HG03066 (cell line): ENCODE data around the gene ODAD3.
"Not testable (repeated sequence)": the region's sequence is repeated elsewhere in the genome, so short reads cannot be mapped to it uniquely, and the experiment has no call there.

Experiments
- ATAC-seq: cut with Tn5 transposase; IDR thresholded peaks from one replicate; pipeline ENCODE4 v1.9.1; 2021; ENCODE audit warnings: low read depth; ENCODE audit not compliant: unreplicated experiment

The ODAD3 gene

GRCh38 chr19:11408591-11408990, 26.3 kb downstream of the ODAD3 start:
- no peak for ATAC-seq

GRCh38 chr19:11406703-11407236, 28.2 kb downstream of the ODAD3 start:
- not testable (repeated sequence) for ATAC-seq

DNA sequence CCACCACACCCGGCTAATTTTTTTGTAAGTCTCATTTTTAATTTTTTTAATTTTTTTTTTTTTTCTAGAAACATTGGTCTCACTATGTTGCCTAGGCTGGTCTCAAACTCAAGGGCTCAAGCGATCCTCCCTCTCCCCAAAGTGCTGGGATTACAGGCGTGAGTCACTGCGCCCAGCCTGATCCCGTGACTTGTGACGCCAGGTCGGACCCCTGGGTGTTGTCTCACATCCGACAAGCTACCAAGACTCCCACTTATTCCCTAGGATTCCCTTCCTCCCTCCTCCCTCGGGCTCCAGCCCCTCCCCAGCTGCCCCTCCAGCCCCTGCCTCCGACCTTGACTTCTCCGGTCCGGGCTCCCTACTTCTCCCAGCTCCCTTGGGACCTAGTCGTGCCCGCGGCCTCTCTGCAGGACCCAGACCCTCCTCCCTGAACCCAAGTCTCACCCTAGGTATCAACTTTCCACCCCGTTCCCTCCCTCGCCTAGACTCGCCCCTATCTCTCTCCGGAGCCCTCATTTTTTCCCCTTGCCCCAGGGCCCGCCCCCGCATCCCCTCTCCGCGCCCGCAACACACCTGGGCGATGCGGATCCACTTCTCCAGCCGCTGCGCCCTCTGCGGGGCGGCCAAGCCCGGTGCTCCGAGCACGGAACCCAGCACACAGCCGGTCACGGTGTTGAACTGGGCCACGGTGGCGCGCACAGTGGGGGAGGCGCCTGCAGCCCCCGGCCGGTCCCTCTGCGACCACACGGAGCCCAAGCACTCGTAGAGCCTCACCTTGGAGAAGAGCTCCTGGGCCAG, 28.9 kb downstream of the ODAD3 start:
- no peak for ATAC-seq

GRCh38 chr19:11404588-11405222, 30.2 kb downstream of the ODAD3 start:
- no peak for ATAC-seq

DNA sequence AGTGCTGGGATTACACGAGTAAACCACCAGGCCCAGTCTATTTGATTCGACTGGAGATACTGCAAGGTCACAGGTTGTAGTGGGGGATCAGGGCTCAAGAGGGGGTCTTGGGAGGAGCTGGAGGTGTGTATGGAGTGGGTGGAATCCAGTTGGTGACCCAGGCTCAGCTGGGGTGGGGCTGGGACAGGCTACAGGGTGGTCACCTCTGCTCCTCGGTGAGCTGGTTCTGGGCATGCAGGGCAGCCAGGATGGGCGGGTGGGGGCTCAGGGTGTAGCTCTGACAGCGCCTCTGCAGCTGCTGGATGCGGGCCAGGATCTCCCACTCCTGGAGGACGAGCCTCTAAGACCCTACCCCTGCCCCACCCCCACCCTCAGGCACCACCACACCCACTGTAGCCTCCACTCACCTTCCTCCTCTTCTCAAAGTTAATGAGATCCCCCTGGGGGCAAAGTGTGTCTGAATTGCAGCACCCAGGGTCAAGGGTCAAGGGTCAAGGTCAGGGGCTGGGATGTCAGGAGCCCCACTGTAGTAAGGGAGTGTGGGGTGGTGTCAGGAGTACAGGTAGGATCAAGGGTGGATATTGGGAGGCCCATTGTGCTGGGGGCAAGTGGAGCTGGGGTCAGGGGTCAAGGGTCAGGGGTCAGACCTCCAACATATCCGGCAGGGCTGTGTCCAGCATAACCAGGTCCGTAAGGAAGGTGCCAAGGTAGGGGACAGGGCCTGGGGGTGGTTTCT, 32.9 kb downstream of the ODAD3 start:
- no peak for ATAC-seq

DNA sequence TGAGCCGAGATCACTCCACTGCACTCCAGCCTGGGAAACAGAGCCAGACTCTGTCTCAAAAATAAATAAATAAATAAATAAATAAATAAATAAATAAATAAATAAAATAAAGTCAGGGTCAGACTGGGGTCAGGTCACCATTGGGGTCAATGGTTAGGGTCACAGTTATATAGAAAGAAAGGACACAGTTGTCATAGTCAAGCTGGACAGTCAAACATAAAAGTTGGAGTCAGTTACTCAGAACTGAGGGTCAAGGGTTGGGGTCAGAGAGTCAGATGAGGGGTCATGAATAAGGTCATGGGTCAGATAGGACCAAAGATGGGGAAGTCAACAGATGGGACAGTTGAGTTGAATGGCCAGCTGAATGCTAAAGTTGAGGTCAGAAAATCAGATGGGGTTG, 34.1 kb downstream of the ODAD3 start:
- no peak for ATAC-seq

DNA sequence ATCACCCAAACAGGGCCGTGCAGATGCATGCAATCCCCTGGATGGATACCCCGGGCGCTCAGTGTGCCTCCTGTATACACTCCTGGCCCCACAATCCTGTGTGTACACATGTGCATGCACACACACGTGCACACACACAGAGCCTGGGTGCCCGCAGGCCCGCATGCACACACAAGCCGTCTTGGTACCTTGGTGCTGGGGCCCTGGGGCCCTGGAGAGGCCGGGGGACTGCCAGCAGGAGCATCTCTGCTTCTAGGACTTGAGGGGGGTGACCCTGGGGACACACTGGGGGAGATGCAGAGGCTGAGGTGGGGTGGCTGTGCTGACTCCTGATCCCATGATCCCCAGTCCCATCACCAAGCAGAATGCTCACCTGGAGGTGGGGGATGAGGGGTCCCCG, 35.3 kb downstream of the ODAD3 start:
- no peak for ATAC-seq

DNA sequence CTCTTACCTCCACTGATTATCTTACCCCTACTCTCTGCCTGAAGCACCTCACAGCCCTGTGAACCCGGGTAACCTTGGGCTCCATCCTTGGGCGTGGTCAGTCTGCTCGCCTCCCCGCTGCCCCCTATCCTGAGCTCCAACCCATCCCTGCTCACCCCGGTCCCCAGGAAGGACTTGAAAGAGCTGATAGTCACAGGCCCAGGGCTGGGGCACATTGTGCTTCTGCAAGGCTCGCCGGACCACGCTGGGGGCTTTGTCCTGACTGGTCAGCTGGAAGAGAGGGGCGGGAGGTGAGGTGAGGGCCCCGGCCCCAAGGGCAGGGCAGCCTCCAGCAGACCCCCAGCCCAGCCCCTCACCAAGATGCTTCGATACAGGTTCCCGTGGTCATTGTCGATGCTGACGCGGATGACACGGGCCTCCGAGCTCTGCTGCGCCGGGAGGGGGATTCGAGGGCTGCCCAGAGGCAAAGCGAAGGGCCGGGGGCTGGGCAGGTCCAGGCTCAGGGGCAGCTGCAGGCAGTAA, 37.8 kb downstream of the ODAD3 start:
- ATAC-seq = no peak

DNA sequence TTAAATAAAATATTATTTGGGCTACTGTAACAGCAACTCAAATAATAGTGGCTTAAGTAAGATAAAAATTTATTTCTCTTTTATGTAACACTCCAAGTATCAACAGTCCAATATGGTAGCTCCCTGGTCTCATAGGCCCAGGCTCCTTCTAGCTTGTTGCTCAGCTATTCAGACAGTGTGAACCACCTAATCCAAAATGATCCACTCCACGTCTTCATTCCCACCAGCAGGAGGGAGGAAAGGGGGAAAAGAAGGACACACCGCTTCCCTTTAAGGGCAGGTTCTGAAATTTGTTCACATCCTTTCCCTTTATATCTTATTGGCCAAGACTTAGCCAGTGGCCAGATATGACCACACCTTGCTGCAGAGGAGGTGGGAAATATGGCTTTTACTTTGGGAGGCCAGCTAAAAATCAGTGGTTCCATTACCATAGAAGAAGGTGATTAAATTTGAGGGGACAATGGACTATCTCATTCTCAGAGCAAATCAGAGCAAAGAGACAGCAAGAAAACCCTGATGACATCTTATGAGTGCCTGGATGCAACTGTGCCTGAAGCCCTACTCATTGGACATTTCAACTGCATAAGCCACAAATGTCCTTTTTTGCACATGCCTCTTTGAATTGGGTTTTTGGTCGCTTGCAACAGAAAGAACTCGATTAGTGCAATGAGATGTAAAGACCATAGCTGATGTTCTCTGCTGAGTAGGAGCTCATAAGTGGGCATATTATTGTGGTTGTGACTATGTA, 43.8 kb downstream of the ODAD3 start:
- no peak for ATAC-seq

DNA sequence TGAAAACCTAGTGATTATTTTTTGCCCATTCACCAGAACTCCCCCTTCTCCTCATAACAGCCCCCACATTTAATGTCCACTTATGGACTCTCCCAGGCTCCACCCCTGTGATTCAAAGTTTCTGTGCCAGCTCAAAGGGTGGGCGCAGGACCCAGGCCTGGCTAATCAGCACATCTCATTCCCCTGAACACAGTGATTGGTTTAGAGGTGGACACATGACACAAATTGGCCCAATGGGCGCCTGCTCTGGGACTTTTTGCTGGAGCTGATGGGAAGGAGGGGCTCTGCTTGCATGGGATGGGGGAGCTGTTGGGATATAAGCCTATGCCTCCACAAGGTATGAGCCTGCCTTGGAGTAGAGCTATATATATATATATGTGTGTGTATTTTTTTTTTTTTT, 44.6 kb downstream of the ODAD3 start:
- ATAC-seq = no peak

GRCh38 chr19:11387162-11388034, 47.5 kb downstream of the ODAD3 start:
- no peak for ATAC-seq

DNA sequence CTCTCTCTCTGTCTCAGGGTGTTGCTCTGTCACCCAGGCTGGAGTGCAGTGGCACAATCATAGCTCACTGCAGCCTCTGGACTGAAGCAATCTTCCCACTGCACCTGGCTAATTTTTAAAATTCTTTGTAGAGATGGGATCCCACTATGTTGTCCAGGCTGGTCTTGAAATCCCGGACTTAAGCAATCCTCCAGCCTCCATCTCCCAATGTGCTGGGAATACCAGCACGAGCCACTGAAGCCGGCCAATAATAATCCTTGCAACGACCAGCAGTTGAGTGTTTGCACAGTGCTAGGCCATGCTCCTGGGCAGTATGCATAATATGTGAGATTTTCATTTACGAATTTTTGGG, 50.2 kb downstream of the ODAD3 start:
- no peak for ATAC-seq

- ATAC-seq = no peak
Observed at GRCh38 chr19:11383706-11384048, 51.2 kb downstream of the ODAD3 start.

DNA sequence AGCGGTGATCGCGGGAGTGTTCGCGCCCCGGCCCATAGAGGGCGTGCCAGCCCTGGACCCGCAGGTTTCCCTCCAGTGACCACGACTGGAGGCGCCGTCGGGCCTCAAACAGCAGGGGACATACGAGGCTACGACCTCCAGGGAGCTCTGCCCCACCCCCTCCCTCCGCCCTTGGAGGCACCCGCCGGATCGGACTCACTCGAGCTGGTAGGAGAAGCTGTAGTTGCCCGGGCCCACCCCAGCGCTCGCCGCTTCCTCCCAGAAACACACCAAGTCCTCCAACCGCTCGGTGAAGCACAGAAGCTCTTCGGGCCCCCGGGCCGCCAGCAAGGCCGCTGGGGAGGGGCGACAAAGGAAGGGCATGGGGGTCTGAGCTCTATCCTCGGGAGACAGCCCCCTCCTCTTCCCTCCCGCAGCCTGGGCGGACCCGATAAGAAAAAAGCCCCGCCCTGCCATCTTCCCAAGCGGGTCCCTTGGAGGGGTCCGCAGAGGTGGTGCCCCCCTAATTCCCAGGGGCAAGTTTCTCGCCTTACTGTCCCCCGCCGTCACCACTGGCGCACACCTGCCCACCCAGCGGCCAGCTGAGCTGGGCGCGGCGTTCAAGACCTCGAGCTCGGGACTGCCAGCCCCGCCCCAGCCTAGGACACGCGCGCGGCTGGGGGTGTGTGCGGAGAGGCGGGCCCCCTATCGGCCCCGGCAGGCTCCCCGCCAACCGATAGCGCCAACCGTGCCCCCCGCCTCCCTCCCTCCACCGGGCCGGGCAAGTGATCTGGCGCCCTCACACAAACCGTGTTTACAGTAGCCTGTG, 51.8 kb downstream of the ODAD3 start:
- no peak for ATAC-seq

DNA sequence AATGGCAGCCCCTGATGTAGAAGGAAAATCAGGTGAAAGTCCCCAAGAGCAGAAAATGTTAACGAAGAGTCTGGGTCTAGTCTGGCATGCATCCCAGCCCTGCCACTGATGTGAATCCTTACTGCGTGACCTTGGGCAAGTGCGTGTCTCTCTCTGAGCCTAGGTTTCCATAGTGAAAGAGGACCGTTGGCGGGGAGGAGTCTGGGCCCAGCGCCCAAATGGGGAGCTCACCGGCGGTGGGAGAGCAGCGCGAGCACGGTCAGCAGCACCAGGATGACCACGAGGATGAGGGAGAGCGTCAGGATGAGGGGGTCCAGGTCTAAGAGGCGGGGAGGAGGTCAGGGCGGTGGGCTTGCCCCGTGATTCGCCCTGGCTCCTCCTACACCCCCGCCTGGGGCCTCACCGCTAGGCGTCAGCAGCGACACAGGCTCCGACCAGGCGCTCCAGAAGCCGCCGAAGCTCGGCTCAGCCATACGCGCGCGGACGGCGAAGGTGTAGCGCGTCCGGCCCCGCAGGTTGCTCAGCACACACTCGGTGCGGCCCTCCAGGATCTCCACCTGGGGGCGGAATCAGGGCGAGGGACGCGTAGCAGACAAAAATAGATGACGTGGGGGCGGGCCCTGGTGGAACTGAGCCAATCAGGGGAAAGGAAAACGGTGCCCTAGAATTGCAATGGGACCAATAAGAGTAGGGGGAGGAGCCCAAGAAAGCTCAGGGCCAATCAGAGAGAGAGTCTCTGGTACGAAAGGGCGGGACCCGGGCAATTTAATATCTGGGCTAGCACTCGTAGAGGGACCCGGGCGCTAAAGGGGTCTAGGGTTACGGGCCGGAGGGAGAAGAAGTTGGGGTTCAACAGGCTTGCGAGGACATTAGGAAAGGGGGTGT, 54.0 kb downstream of the ODAD3 start:
- peak; percentile 80 for ATAC-seq

- no peak for ATAC-seq
Observed at GRCh38 chr19:11379857-11380350, 55.0 kb downstream of the ODAD3 start.

DNA sequence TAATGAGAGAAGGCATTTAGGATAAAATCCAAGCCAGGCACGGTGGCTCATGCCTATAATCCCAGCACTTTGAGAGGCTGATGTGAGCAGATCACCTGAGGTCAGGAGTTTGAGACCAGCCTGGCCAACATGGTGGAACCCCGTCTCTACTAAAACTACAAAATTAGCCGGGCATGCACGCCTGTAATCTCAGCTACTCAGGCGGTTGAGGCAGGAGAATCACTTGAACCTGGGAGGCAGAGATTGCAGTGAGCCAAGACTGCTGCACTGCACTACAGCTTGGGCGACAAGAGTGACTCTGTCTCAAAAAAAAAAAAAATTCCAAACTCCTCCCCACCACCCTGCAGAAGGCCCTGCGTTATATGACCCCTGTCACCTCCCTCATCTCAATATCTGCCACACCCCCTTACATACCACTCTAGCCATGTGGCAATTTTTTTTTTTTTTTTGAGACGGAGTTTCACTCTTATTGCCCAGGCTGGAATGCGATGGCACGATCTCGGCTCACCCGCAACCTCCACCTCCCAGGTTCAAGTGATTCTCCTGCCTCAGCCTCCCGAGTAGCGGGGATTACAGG, 55.6 kb downstream of the ODAD3 start:
- ATAC-seq = not testable (repeated sequence)
